GM12878 (cell line): Measurements from ENCODE around the gene PRKAG2. TPM values are rescaled to one million over a fixed set of nuclear protein-coding genes. Genes with fewer than 3 reads are reported as not detected.

ENCODE experiments used
- ATAC-seq: fragments of 200-7000 bp; cut with Tn5 transposase; 3 replicates; pipeline ENCODE4 v1.9.1; 2020; ENCODE audit warnings: mild to moderate bottlenecking, moderate library complexity
- BruUV-seq: library from RNA; stranded (reverse); fragments of 400-500 nt; replicated peaks from 2 replicates; lab custom pipeline; 2021; lab: Mats Ljungman, UMichigan
- CTCF ChIA-PET: fragments of 300-600 bp; sonication (Branson Sonifier 250); formaldehyde crosslinking; extraction: SDS; loops from one replicate; lab custom pipeline; 2021; ENCODE audit warnings: inconsistent platforms; lab: Yijun Ruan, JAX
- POLR2A ChIA-PET: fragments of 350-600 bp; formaldehyde crosslinking; extraction: SDS; loops from one replicate; lab custom pipeline; 2021; ENCODE audit warnings: inconsistent platforms; lab: Charles Lee
- RAD21 ChIA-PET: fragments of 300-600 bp; sonication (Branson Sonifier 250); formaldehyde crosslinking; loops from one replicate; lab custom pipeline; 2023; ENCODE audit warnings: antibody characterized with exemption; ENCODE audit not compliant: unreplicated experiment; lab: Charles Lee
- SMC1A ChIA-PET: fragments of 300-600 bp; sonication (Branson Sonifier 250); formaldehyde crosslinking; loops from one replicate; lab custom pipeline; 2023; ENCODE audit not compliant: unreplicated experiment, uncharacterized antibody; lab: Charles Lee
- DNase-seq: peaks from one replicate; pipeline ENCODE4 v3.0.0-alpha.2; 2011; ENCODE audit warnings: low read depth, low spot score
- FAIRE-seq: peaks from 3 replicates; lab custom pipeline; 2011; peaks lifted over from hg19 to GRCh38; lab: Jason Lieb, UNC
- H2AFZ ChIP-seq: 2 replicates; pipeline ENCODE4 v1.6.0; 2011; ENCODE audit warnings: low read depth, low read length, control low read depth; ENCODE audit not compliant: control insufficient read depth
- H3K27ac ChIP-seq: 2 replicates; pipeline ENCODE4 v1.5.1; 2011; ENCODE audit warnings: control low read depth; ENCODE audit not compliant: control insufficient read depth, insufficient read depth
- H3K27me3 ChIP-seq, 2 experiments: replicated peaks in 1 of 2; 2 replicates each; pipeline versions ENCODE4 v1.6.0 to v1.6.1; 2011; ENCODE audit warnings: low read length in 1 of 2; ENCODE audit not compliant: control insufficient read depth in 2 of 2, insufficient read depth in 2 of 2
- H3K36me3 ChIP-seq, 2 experiments: 2 replicates each; pipeline ENCODE4 v1.5.1; 2011; ENCODE audit warnings: low read length in 1 of 2; ENCODE audit not compliant: control insufficient read depth in 2 of 2, insufficient read depth in 2 of 2
- H3K4me1 ChIP-seq: 2 replicates; pipeline ENCODE4 v1.6.1; 2011; ENCODE audit warnings: mild to moderate bottlenecking, low read length, moderate library complexity, mixed read lengths; ENCODE audit not compliant: control insufficient read depth, insufficient read depth
- H3K4me2 ChIP-seq: 2 replicates; pipeline ENCODE4 v1.6.0; 2011; ENCODE audit warnings: control low read depth; ENCODE audit not compliant: control insufficient read depth, insufficient read depth
- H3K4me3 ChIP-seq: fragments of 200-600 bp; sonication (generic); 2 replicates; pipeline ENCODE4 v1.5.1; 2016
- H3K79me2 ChIP-seq: 2 replicates; pipeline ENCODE4 v1.6.0; 2011; ENCODE audit warnings: low read length; ENCODE audit not compliant: control insufficient read depth, insufficient read depth
- H3K9ac ChIP-seq: 2 replicates; pipeline ENCODE4 v1.8.0; 2011; ENCODE audit warnings: low read length, control low read depth, mixed read lengths; ENCODE audit not compliant: control insufficient read depth, insufficient read depth
- H3K9me3 ChIP-seq: replicated peaks from 3 replicates; pipeline ENCODE4 v1.5.1; 2011; ENCODE audit warnings: mild to moderate bottlenecking, low read length; ENCODE audit not compliant: control insufficient read depth, insufficient read depth
- H4K20me1 ChIP-seq: 2 replicates; pipeline ENCODE4 v1.6.0; 2011; ENCODE audit not compliant: control insufficient read depth, insufficient read depth
- CHD1 ChIP-seq: IDR thresholded peaks from 2 replicates; pipeline ENCODE4 v1.6.1; 2012; ENCODE audit warnings: low read depth, low read length, improper control_type of control experiment
- HDAC2 ChIP-seq: fragments of 200-600 bp; sonication (generic); IDR thresholded peaks from 2 replicates; pipeline ENCODE4 v1.6.1; 2017
- IKZF1 ChIP-seq: fragments of 450-650 bp; conservative IDR thresholded peaks from 2 replicates; pipeline ENCODE4 v1.6.1; 2017; ENCODE audit warnings: antibody characterized with exemption, mild to moderate bottlenecking
- IRF3 ChIP-seq: fragments of 450-650 bp; IDR thresholded peaks from 2 replicates; pipeline ENCODE4 v1.6.1; 2014; ENCODE audit warnings: mild to moderate bottlenecking
- KDM1A ChIP-seq: fragments of 200-600 bp; sonication (generic); IDR thresholded peaks from 2 replicates; pipeline ENCODE4 v1.6.1; 2016; ENCODE audit warnings: borderline replicate concordance
- PML ChIP-seq: IDR thresholded peaks from 2 replicates; pipeline ENCODE4 v1.6.1; 2012; ENCODE audit warnings: low read length, inconsistent platforms
- POLR2AphosphoS5 ChIP-seq: IDR thresholded peaks from 2 replicates; pipeline ENCODE4 v1.6.1; 2011; ENCODE audit warnings: mild to moderate bottlenecking, low read length, inconsistent platforms
- RAD51 ChIP-seq: fragments of 450-650 bp; IDR thresholded peaks from 2 replicates; pipeline ENCODE4 v1.6.1; 2016; ENCODE audit warnings: moderate library complexity, mild to moderate bottlenecking, inconsistent platforms
- RCOR1 ChIP-seq: conservative IDR thresholded peaks from 2 replicates; pipeline ENCODE4 v1.6.1; 2012; ENCODE audit warnings: low read depth, low read length, improper control_type of control experiment
- SREBF1 ChIP-seq: IDR thresholded peaks from 2 replicates; pipeline ENCODE4 v1.6.1; 2012; ENCODE audit warnings: mild to moderate bottlenecking, low read length
- SRF ChIP-seq, 2 experiments: IDR thresholded peaks; 2 replicates each; pipeline ENCODE4 v1.6.1; 2011; ENCODE audit warnings: low read depth in 2 of 2, low read length in 2 of 2, mild to moderate bottlenecking in 1 of 2, moderate library complexity in 1 of 2
- SUPT20H ChIP-seq: IDR thresholded peaks from 2 replicates; pipeline ENCODE4 v1.6.1; 2011; ENCODE audit warnings: low read depth, mild to moderate bottlenecking, low read length, moderate library complexity, borderline replicate concordance; ENCODE audit not compliant: control insufficient read depth
- ZBTB40 ChIP-seq: fragments of 450-650 bp; IDR thresholded peaks from 2 replicates; pipeline ENCODE4 v1.6.1; 2016; ENCODE audit warnings: mild to moderate bottlenecking, moderate library complexity, borderline replicate concordance
- ZNF687 ChIP-seq: fragments of 450-650 bp; IDR thresholded peaks from 2 replicates; pipeline ENCODE4 v1.6.1; 2017; ENCODE audit warnings: mild to moderate bottlenecking, moderate library complexity
- ZZZ3 ChIP-seq: IDR thresholded peaks from 2 replicates; pipeline ENCODE4 v1.6.1; 2011; ENCODE audit warnings: low read depth; ENCODE audit not compliant: control insufficient read depth, insufficient read length
- WGBS: methylation state at CpG from one replicate; pipeline ENCODE4 v1.1.6; 2016; ENCODE audit warnings: low lambda C conversion rate; ENCODE audit not compliant: insufficient replicate concordance, insufficient coverage; ENCODE audit errors: missing lambda C conversion rate; 5-methylcytosine and 5-hydroxymethylcytosine counted together
- in situ Hi-C: fragments of 300-500 bp; cut with MboI; formaldehyde crosslinking; loops from 9 replicates; pipeline ENCODE4 v1.14.3; 2018; ENCODE audit warnings: mixed read lengths
- intact Hi-C: fragments of 100-400 bp; cut with micrococcal nuclease; formaldehyde crosslinking; loops from one replicate; pipeline ENCODE4 v1.14.2; 2022; ENCODE audit not compliant: unreplicated experiment
- polyA plus RNA-seq, 11 experiments: library from polyadenylated mRNA; depleted of rRNA in 4 of 11; unstranded in 6 of 11; stranded (reverse) in 5 of 11; fragments of >200 nt; fragmentation: Nextera tagmentation in 4 of 11; fragmentation: Illumina TruSeq in 1 of 11; extraction: Ambion mirVana in 4 of 11; extraction: Trizol in 1 of 11; gene quantifications; 1 replicate in 1 of 11; 2 replicates in 10 of 11; pipeline versions ENCODE4 v1.2.1 to v1.2.3, GENCODE V29; 2011 to 2016; ENCODE audit warnings: inconsistent platforms in 2 of 11, missing spikeins in 2 of 11, low read depth in 1 of 11
- total RNA-seq, 4 experiments: library from RNA; depleted of rRNA in 3 of 4; stranded (reverse); fragments of >200 nt in 3 of 4; fragmentation: Illumina TruSeq in 1 of 4; extraction: Trizol in 1 of 4; gene quantifications; 2 replicates each; pipeline versions ENCODE4 v1.2.1 to v1.2.3, GENCODE V29; 2013 to 2021

The PRKAG2 gene
- total and polyA plus RNA-seq, 10 of the 15 experiments (the other 5 are each of a cell fraction or from before 2014, with no cell fraction given), result 3.4 to 8.9 (median 6.8) TPM

- Histone ChIP-seq H3K36me3 (no peaks in the 10 kb centered on the region), H3K27ac (no peak overlapping the region), H3K4me3 (no peak overlapping the region), H3K9ac (no peak overlapping the region), H3K4me2 (no peak overlapping the region), H2AFZ (no peak overlapping the region), H3K4me1 (no peaks in the 10 kb centered on the region), H4K20me1 (no peaks in the 10 kb centered on the region), H3K79me2 (no peaks in the 10 kb centered on the region), H3K27me3 (no peaks in the 10 kb centered on the region; a peak in 1 of 4 replicates), H3K9me3 (no peaks in the 10 kb centered on the region)
- in situ Hi-C loops (no loop called here), intact Hi-C loops (no loop called here)
- FAIRE-seq, result no peak
- RAD21 ChIA-PET, result no interaction called here
- 57% methylated on average over 3 of the region's 3 CpGs for WGBS
- POLR2A ChIA-PET, result no interaction called here
- no peak for DNase-seq
- no TSS peak for BruUV-seq
- ATAC-seq, result no peak
- CTCF ChIA-PET, result interaction anchor here (0.6 kb wide), 1 partner anchor 423 kb away, joined by 3 read pairs; no protein-coding TSS in a partner anchor
- SMC1A ChIA-PET, result no interaction called here
- no peak for TF ChIP-seq IRF3
- no peak for TF ChIP-seq RAD51
- TF ChIP-seq PML, result no peak
- TF ChIP-seq ZZZ3, result no peak
- no peak for TF ChIP-seq IKZF1
- TF ChIP-seq SREBF1, result no peak
- TF ChIP-seq KDM1A, result no peak
- no peak for TF ChIP-seq HDAC2
- TF ChIP-seq SRF (IDR thresholded peaks at IDR 0.05; ENCODE audit: low read depth in 2 of 2, low read length in 2 of 2), result no peak
- TF ChIP-seq CHD1, result no peak
- TF ChIP-seq SUPT20H, result no peak
- no peak for TF ChIP-seq POLR2AphosphoS5
- TF ChIP-seq RCOR1, result no peak
- TF ChIP-seq ZBTB40, result no peak
- no peak for TF ChIP-seq ZNF687
Measured at GRCh38 chr7:151681726-151682125, 195.2 kb downstream of the PRKAG2 start.
